ENCODE data around the gene ADTRP.
A peak's percentile ranks its signal among the peaks of the same experiment; 100 is the strongest.

The ADTRP gene

GRCh38 chr6:11738661-11739375 lies 39.8 kb downstream of the ADTRP start:
- H3K36me3 Mint-ChIP-seq: no peaks in the 10 kb centered on the region
- ATAC-seq: no peak
- H3K27me3 Mint-ChIP-seq: no peaks in the 10 kb centered on the region
- H3K9me3 Mint-ChIP-seq: no peaks in the 10 kb centered on the region
- no peak overlapping the region for H3K27ac Mint-ChIP-seq
- no peak overlapping the region for H3K4me3 Mint-ChIP-seq
- H3K4me1 Mint-ChIP-seq: peaks cover 13% of the 10 kb centered on the region

- Mint-ChIP-seq H3K27ac (no peak overlapping the region), H3K9me3 (no peaks in the 10 kb centered on the region), H3K27me3 (peaks cover 6% of the 10 kb centered on the region), H3K4me3 (no peak overlapping the region), H3K4me1 (peaks cover 19% of the 10 kb centered on the region), H3K36me3 (no peaks in the 10 kb centered on the region)
- ATAC-seq: no peak
Measured at GRCh38 chr6:11738234-11738633, 40.4 kb downstream of the ADTRP start.

GRCh38 chr6:11736601-11737000 lies 42.0 kb downstream of the ADTRP start:
- Mint-ChIP-seq H3K36me3 (no peaks in the 10 kb centered on the region), H3K4me3 (no peak overlapping the region), H3K27me3 (peaks cover 6% of the 10 kb centered on the region), H3K4me1 (peaks cover 28% of the 10 kb centered on the region), H3K9me3 (no peaks in the 10 kb centered on the region), H3K27ac (no peak overlapping the region)
- no peak for ATAC-seq

DNA sequence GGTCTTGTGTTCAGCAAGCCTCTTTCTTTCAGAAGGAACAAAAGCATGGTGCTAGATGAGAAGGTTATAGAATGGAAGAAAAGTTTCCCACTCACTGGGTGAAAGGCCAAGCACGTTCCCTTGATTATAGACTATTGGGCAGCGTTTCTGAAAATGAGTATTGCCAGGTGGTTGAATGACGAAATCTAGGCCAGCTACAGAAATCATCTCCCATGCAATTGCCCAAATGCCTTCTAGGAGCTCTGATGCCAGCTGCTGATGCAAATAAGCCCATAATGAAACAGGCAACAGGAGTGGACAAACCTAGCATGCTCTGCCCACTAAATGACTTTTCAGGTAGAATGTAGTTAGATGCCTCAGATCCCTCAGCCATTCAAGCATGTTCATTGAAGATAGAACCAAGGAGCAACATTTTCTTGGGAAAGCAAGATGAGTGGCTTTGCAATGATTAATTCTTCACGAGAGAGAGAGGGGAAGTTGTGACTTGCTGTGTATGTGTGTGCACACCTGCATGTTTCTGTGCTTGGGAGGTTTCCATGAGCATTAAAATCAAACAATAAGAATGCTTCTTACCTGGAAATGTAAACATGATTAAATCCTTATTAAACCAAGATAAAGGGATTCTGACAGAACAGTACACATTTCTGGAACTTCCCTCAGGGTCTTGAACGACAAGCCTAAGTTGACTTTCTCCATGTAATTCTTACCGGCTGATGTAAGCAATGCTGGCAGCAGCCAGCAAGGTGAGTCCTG lies 43.6 kb downstream of the ADTRP start:
- no peak overlapping the region for H3K4me3 Mint-ChIP-seq
- H3K4me1 Mint-ChIP-seq: peaks cover 33% of the 10 kb centered on the region
- H3K27me3 Mint-ChIP-seq: peaks cover 6% of the 10 kb centered on the region
- H3K36me3 Mint-ChIP-seq: no peaks in the 10 kb centered on the region
- H3K27ac Mint-ChIP-seq: peak overlapping the region; percentile 89
- ATAC-seq: no peak
- H3K9me3 Mint-ChIP-seq: no peaks in the 10 kb centered on the region

- no peaks in the 10 kb centered on the region for H3K36me3 Mint-ChIP-seq
- H3K9me3 Mint-ChIP-seq: no peaks in the 10 kb centered on the region
- H3K27me3 Mint-ChIP-seq: peaks cover 6% of the 10 kb centered on the region
- peak overlapping the region; percentile 18 for H3K4me3 Mint-ChIP-seq
- peak overlapping the region; percentile 89 for H3K27ac Mint-ChIP-seq
- H3K4me1 Mint-ChIP-seq: peaks cover 58% of the 10 kb centered on the region
- ATAC-seq: peak; percentile 92
Measured at GRCh38 chr6:11732036-11732631, 46.5 kb downstream of the ADTRP start.

- H3K4me3 Mint-ChIP-seq: peak overlapping the region; percentile 30
- H3K36me3 Mint-ChIP-seq: peaks cover 2% of the 10 kb centered on the region
- H3K9me3 Mint-ChIP-seq: no peaks in the 10 kb centered on the region
- H3K27me3 Mint-ChIP-seq: peaks cover 6% of the 10 kb centered on the region
- H3K4me1 Mint-ChIP-seq: peaks cover 60% of the 10 kb centered on the region
- no peak for ATAC-seq
- peak overlapping the region; percentile 89 for H3K27ac Mint-ChIP-seq
Measured at GRCh38 chr6:11731423-11731822, 47.2 kb downstream of the ADTRP start.

DNA sequence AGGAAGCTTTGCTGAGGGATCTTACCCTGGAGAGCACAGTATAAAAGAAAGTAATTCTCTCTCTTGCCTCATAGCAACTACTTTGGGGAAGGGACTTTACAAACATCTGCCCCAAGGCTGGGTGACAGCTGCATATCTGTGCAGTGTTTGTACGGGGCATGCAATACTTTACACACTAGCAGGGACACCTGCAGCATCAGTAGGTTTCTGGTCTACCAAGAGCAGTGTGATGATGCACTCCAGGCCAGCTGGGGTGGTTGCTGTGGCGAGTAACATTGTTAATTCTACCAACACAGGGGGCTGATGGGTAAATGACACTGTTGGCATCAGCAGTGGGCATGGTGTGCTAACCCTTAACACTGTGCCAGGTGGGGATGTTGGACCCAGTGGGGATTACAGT lies 48.0 kb downstream of the ADTRP start:
- ATAC-seq: peak; percentile 59
- Mint-ChIP-seq H3K4me1 (peaks cover 67% of the 10 kb centered on the region), H3K27me3 (peaks cover 6% of the 10 kb centered on the region), H3K9me3 (no peaks in the 10 kb centered on the region), H3K27ac (peak overlapping the region; percentile 89), H3K36me3 (peaks cover 9% of the 10 kb centered on the region), H3K4me3 (no peak overlapping the region)

DNA sequence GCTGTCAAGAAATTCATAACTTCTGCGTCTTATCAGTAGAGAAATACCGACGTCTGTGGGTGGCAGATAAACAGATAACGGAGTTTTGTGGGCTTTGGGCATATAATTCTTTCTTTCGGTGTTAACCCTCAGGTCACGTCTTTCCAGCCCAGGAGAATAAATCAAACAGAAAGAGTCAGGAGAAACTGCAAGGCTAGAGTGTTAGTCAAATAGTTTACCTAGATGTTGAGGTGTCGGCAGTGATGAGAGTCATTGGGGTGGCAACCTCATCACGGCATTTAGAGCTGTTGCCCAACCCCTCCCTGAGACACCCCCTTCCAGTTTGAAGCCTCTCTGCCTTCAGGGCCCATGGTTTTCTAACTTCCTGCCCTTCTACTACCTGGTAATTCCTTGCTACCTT lies 49.5 kb downstream of the ADTRP start:
- H3K4me3 Mint-ChIP-seq: no peak overlapping the region
- peaks cover 16% of the 10 kb centered on the region for H3K36me3 Mint-ChIP-seq
- ATAC-seq: no peak
- H3K9me3 Mint-ChIP-seq: no peaks in the 10 kb centered on the region
- peaks cover 67% of the 10 kb centered on the region for H3K4me1 Mint-ChIP-seq
- peak overlapping the region; percentile 89 for H3K27ac Mint-ChIP-seq
- peaks cover 6% of the 10 kb centered on the region for H3K27me3 Mint-ChIP-seq

DNA sequence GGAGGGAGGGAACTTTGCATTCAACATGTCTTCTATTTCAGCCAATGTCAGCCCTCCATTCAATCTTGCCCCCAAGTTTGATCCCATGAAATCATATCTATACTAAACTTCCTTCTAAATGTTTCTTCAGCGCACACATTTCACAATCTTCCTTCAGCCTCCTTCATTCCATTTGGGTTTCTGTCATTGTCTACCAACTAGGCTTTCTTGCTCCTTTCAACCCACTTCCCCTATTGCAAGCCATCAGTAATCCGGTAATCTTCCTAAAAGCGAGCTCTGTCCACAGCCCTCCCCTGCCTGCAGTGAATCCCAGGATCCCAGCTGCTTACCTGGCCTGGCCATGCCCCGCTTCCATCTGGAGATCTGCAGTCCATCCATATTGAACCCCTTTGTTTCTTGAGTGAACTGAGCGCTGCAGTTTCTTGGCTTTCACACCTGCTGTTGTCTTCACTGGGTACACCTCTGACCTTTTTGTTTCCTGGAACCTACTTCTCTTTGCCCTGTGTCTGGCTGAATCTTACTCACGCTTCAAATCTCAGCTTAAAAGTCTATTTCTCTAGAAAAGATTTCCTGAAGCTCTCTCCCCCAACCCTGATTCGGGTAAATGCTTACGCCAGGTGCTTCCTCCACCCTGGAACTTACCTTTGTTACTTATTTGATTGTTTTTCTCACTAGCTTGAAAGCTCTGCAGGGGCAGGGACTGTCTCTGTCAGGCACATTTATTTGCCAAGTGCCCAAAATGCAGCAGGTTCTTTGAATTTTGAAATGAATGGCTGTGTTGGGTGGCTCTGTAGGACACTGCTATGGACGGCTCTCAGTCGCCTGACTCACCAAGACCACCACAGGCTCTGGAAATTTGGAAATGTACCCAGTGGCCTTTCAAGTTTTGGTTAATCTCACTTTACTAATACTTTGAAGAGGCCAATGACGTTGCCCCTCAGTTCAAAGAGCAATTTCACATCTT lies 50.3 kb downstream of the ADTRP start:
- H3K4me3 Mint-ChIP-seq: peak overlapping the region; percentile 82
- H3K27ac Mint-ChIP-seq: peak overlapping the region; percentile 89
- peak; percentile 74 for ATAC-seq
- peaks cover 19% of the 10 kb centered on the region for H3K36me3 Mint-ChIP-seq
- peaks cover under 1% of the 10 kb centered on the region for H3K27me3 Mint-ChIP-seq
- H3K9me3 Mint-ChIP-seq: no peaks in the 10 kb centered on the region
- peaks cover 70% of the 10 kb centered on the region for H3K4me1 Mint-ChIP-seq

GRCh38 chr6:11727346-11727997 lies 51.1 kb downstream of the ADTRP start:
- Mint-ChIP-seq H3K27ac (peak overlapping the region; percentile 89), H3K36me3 (peaks cover 23% of the 10 kb centered on the region), H3K9me3 (no peaks in the 10 kb centered on the region), H3K4me3 (peak overlapping the region; percentile 82), H3K27me3 (no peaks in the 10 kb centered on the region), H3K4me1 (peaks cover 71% of the 10 kb centered on the region)
- no peak for ATAC-seq

DNA sequence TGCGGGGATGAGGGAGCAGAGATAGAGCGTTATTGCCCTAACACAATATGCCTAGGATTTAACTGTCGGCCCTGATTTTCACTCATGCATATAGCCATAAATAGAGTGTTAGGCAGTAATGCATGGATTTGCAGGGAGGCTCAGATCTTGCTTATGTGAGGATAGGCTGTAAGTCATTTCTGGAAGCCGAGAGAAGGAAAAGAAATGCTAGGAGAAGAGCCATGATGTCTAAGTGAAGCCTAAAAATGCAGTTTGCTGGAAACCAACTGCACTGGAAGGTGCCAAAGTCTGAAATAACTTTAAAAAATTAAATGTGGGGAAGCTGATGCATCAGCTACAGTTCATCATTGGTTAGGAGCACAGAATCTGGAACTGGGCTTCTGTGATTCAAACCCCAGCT lies 54.3 kb downstream of the ADTRP start:
- no peak overlapping the region for H3K27ac Mint-ChIP-seq
- ATAC-seq: no peak
- H3K4me1 Mint-ChIP-seq: peaks cover 51% of the 10 kb centered on the region
- no peaks in the 10 kb centered on the region for H3K9me3 Mint-ChIP-seq
- H3K27me3 Mint-ChIP-seq: no peaks in the 10 kb centered on the region
- H3K36me3 Mint-ChIP-seq: peaks cover 42% of the 10 kb centered on the region
- peak overlapping the region; percentile 70 for H3K4me3 Mint-ChIP-seq

GRCh38 chr6:11722805-11723631 lies 55.6 kb downstream of the ADTRP start:
- Mint-ChIP-seq H3K27ac (peak overlapping the region; percentile 84), H3K4me1 (peaks cover 38% of the 10 kb centered on the region)

GRCh38 chr6:11722220-11722619 lies 56.4 kb downstream of the ADTRP start:
- no peaks in the 10 kb centered on the region for H3K27me3 Mint-ChIP-seq
- H3K9me3 Mint-ChIP-seq: no peaks in the 10 kb centered on the region
- H3K4me1 Mint-ChIP-seq: peaks cover 36% of the 10 kb centered on the region
- peak overlapping the region; percentile 84 for H3K27ac Mint-ChIP-seq
- ATAC-seq: peak; percentile 54
- H3K36me3 Mint-ChIP-seq: peaks cover 53% of the 10 kb centered on the region
- H3K4me3 Mint-ChIP-seq: peak overlapping the region; percentile 70

More at GRCh38 chr6:11722805-11723631, 55.6 kb downstream of the ADTRP start:
- Mint-ChIP-seq H3K9me3 (no peaks in the 10 kb centered on the region), H3K4me3 (peak overlapping the region; percentile 70), H3K36me3 (peaks cover 47% of the 10 kb centered on the region), H3K27me3 (no peaks in the 10 kb centered on the region)
- ATAC-seq: peak; percentile 86

DNA sequence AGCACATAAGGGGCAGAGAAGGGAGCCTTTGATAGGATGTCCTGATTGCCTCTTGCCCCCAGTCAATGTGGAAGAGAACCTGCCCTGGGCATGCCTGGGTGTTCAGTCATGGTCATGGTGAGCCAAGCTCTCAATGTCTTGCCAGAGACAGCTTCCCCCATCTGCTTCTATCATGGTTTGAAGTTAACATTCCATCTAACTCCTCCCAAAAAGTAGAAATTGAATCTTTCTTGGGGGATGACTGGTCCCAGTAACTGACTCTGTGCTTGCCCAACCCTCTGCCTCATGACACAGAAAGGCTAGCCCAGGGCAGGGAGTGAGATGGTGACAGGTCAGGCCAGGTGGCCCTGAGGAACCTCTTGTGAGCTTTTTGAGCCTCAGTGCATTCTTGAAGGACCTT lies 60.1 kb downstream of the ADTRP start:
- H3K4me3 Mint-ChIP-seq: no peak overlapping the region
- H3K36me3 Mint-ChIP-seq: peaks cover 49% of the 10 kb centered on the region
- peaks cover 50% of the 10 kb centered on the region for H3K4me1 Mint-ChIP-seq
- H3K27ac Mint-ChIP-seq: no peak overlapping the region
- ATAC-seq: no peak
- H3K27me3 Mint-ChIP-seq: no peaks in the 10 kb centered on the region
- no peaks in the 10 kb centered on the region for H3K9me3 Mint-ChIP-seq
